Omental fat pad (tissue), 4 donors: ENCODE results near the gene DTX3. TPM values are rescaled to one million over a fixed set of nuclear protein-coding genes. Genes with fewer than 3 reads are reported as not detected.
"Not testable (repeated sequence)": the region's sequence is repeated elsewhere in the genome, so short reads cannot be mapped to it uniquely, and the experiment has no call there.

Experiments used
- ATAC-seq: fragments of 150-250 bp; one replicate; pipeline ENCODE4 v1.9.1; 2016; ENCODE audit warnings: mild to moderate bottlenecking, moderate library complexity; ENCODE audit not compliant: low FRiP score
- DNase-seq: peaks from one replicate; pipeline ENCODE4 v3.0.0-alpha.2; 2019; ENCODE audit warnings: low spot score
- CTCF ChIP-seq, 3 donors: fragments of 450-650 bp; IDR thresholded peaks; one replicate each; pipeline ENCODE4 v1.5.1; 2016 to 2017; ENCODE audit warnings: antibody characterized with exemption in 3 of 3, mild to moderate bottlenecking in 3 of 3, moderate library complexity in 2 of 3
- total RNA-seq, 4 donors: library from RNA; depleted of rRNA; stranded (reverse); fragments of >200 nt; gene quantifications; one replicate each; pipeline ENCODE4 v1.1.0, GENCODE V29; 2016

The DTX3 gene
- total RNA-seq, 4 donors from 2014 or later, result 8.0 to 21.7 (median 13.3) TPM

DNA sequence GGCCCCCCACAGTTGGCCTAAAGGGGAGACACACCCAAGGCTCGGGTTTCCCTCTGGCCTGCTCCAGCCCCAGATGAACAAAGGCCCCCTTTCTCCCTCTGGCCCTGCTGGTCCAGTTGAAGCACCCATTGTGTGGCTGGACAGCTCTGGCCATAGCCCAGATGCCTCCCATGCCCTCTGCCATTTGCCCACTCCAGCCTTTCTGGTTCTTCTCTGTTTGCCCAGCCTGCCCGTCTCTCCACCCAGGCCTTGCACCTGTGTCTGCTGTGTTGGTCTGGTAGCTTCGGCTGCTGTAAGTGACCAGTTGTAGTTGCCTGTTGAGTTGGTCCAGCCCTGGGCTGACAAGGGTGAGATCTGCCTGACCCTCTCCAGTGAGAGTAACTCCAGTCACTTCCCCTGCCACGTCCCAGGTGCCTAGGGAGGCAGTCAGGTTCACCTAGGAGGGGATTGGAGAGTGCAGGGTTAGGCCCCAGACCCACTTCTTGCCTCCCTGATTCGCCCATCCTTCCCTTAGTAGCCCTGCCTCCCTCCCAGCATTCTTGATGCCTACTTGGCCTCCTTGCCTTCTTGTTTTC lies 25.4 kb downstream of the DTX3 start:
- ATAC-seq, result no peak
- no peak for TF ChIP-seq CTCF (IDR thresholded peaks at IDR 0.05)
- no peak for DNase-seq

DNA sequence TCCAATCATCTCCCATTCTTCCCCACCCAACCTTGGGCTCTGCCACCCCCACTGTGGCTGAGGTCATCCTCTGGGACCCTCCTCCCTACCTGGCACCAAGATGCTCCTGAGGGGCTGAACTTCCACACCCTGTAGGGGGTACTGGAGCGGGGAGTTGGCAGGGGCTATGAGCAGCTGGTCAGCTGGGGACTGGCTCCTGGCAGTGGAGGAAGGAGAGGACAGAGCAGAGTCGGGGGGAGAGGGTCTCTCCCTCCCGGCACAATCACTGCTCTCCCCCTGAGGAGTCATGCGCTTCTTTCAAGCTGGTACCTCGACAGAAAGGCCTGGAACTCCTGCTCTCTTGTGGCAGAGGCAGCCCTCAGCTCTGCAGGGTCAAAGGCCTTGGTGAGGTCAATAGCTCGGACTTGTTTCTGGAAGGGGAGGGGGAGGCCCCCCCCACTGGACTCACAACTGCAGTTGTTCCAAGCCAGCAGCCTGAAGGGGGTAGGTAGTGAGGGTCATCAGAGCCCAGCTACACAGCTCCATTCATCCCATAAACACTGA lies 26.3 kb downstream of the DTX3 start:
- TF ChIP-seq CTCF (IDR thresholded peaks at IDR 0.05), result no peak
- no peak for ATAC-seq
- no peak for DNase-seq

GRCh38 chr12:57631566-57632072 lies 27.0 kb downstream of the DTX3 start:
- no peak for TF ChIP-seq CTCF (IDR thresholded peaks at IDR 0.05)
- ATAC-seq, result no peak
- DNase-seq, result no peak

DNA sequence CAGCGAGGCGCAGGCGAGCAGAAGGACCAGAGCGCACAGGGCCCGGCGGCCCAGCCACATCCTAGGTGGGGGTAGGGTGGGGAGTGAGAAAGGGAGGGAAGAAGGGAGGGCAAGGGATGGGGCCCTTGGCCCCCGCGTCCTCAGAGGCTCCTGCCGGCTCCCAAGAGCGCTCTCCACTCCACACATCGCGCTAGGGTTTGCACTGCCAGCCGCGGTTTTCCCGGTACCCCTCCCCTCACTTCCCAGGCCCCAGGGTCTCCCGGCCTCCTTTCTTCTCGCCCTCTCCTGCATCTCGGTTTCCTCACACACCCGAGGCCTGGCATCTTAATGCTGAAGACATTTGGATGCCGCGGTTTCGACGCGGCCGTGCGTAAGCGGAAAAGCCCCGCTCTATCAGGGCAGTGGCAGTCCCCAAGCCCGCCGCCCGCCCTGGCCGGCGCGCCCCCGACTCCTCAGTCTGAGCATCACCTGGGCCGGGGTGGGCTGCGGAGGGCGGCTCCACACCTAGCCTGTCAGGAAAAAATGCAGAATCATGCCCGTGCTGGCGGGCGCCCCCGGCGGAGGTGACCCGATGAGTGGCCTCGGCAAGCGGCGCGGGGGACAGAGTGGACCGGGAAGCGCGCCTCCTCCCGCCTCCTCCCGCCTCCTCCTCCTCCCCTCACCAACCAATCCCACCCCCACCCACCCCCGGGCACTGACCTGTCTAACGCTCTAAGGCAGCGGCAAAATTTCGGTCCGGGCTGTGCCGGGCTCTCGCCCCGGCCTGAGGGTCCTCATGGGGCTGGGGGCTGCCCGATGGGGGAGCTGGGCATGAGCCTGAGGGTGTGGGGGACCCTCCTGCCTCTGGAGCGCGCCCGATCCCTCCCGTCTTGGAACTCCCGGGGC lies 27.7 kb downstream of the DTX3 start:
- ATAC-seq (peak; percentile 23), DNase-seq (no peak)

DNA sequence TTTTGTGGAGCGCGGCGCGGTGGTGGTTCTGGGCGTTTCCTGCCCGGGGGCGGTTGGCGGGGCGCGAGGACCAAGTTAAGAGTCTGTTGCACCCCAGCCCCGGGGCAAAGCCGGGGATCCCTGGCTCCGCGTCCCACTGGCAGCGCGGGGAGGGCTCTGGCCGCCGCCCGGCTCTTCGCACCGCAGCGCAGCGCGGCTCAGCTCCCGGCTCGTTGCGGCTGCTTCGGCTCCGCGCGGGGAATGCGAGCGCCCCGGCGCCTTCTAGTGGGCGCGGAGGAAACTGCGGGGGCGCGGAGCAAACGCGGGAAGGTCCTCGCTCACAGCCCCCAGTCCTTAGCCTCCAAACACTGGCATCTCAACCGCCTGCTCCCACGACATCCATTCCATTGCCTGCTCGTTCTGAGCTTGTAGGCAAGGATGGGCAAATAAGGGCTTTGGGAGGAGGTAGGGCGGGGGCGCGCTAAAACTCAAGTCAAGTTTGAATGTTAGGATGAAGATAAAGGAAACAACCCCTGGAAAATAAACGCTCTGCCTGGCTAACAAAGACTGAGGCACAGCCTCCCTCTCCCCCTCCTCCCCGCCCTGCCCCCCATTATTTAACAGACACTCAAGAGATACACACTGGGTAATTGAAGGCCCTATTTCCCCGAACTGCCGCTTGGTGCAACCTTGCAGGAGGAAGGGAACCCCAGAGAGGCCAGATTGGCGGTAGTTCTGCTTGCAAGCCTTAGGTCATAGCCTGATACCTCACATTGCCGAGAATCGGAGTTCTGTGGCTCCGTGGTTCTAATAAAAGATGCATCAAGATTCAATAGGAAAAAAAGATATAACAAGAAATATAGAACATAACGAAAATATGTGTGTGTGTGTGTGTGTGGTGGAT lies 28.6 kb downstream of the DTX3 start, which contains the start of gene B4GALNT1:
Gene B4GALNT1 (minus strand): TSS at position 244 of the 883 bp plus-strand sequence. CDS start 1,069 bp downstream, outside the sequence.
- peak in 1 of 3 donors; percentile 39 for TF ChIP-seq CTCF (IDR thresholded peaks at IDR 0.05)
- no peak for DNase-seq
- peak; percentile 92 for ATAC-seq

More for the DNA sequence above, 27.7 kb downstream of the DTX3 start:
- no peak for TF ChIP-seq CTCF (IDR thresholded peaks at IDR 0.05)

DNA sequence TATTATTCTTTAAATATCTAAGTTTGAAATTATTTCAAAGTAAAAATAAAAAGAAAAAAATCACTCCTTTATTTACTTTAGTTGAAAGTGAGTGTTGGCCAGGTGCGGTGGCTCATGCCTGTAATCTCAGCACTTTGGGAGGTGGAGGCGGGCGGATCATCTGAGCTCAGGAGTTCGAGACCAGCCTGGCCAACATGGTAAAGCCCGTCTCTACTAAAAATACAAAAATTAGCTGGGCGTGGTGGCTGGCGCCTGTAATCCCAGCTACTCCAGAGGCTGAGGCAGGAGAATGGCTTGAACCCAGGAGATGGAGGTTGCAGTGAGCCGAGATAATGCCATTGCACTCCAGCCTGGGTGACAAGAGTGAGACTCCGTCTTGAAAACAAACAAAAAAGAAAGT lies 32.1 kb downstream of the DTX3 start:
- DNase-seq, ATAC-seq: not testable (repeated sequence)
